ENCODE data around the gene ADAMTS3.

ADAMTS3 gene

DNA sequence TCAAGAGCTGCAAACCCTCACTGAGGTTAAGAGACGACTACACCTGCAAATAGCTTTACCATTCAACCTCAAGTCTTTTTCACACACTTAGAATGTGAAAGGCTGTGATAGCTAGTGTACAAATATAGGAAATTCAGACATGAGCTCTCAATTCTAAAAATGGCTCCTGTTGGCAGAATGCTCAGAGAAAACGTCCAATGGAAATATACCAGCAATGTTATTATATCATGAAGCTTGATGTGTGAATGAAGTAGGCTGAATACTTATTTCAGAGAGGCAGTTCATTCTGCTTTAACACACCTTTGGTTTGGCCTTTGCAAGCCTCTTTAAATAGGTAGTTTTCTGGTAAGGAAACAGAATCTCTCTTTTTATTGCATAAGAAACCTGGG lies 227.6 kb downstream of the ADAMTS3 start:
- DNase-seq (ENCODE audit: low read depth) = no peak

GRCh38 chr4:72340803-72341431 lies 228.1 kb downstream of the ADAMTS3 start:
- DNase-seq (ENCODE audit: low read depth) = peak; percentile 20

DNA sequence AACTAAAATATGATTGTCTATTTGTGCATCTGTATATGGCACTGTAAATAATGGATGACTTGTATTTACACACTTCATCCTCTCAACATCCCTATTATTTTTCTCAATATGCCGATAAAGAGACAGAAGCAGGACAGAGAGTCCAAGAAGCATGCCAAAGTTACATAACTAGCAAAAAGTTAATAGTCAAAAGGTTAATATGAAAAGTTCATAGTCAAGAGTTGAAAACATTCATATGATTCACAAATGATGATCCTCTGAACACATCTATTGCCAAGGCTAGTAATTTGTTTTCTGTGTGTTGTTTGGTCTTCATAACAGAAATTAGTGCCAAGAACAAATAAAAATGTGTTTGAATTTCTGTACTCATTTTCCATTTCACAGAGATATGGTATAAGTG lies 231.0 kb downstream of the ADAMTS3 start:
- DNase-seq (ENCODE audit: low read depth) = no peak

DNA sequence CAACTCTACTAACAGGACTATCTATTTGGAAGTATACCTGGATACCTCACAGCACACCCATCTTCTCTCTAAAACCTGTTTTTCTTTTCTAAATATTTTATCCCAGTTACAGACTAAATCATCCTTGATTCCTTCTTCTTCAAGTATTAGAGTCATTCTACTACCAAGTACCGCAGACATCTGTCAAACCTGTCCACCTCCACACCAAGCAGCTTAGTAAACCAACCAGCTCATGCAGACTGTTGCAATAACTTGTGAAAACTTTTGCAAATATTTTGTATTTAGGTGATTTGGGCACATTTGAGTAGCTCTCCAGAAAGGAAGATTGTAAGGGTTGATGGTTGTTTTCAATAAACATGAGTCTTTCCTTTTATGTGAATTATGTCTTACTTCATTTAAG lies 238.6 kb downstream of the ADAMTS3 start:
- no peak for DNase-seq (ENCODE audit: low read depth)

DNA sequence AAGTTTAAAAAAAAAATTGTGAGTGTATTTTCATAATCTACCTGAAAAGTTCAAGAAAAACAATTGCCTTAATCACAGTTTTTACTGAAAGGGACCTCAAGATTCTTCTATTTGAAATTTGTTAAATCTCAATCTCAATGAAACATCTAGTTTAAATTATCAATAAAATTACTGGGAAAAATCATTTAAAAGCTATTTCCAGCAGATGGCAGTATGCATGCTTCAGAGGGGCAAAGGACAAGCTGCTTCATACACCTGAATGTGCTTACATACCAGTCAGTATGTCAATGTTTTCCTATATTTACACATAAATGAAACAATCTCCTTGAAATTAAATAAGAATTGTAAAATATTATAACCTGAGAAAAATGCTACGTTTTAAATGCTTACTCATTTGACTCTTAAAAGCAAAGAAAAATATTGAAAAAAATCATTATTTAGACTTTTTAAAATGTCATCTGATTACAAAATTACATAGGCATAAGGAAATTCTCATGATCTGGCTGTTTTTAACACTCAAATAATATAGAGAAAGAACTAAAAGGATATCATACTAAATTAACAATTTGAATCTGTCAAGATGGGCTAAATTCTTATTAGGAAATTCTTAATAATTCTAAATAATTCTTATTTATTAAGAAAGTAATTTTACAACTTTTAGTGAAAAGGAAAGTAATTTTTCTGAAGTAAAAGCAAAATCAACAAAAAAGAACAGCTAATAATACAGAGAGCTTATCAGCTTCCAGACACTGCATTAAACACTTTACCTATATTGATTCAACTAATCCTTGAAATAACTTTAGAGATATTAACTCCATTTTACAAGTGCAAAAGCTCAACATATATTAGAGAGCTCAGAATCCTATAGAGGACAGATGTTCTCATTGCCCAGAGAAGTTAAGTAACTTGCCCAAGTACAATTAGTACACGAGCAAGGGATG lies 242.1 kb downstream of the ADAMTS3 start:
- peak; percentile 46 for DNase-seq (ENCODE audit: low read depth)

DNA sequence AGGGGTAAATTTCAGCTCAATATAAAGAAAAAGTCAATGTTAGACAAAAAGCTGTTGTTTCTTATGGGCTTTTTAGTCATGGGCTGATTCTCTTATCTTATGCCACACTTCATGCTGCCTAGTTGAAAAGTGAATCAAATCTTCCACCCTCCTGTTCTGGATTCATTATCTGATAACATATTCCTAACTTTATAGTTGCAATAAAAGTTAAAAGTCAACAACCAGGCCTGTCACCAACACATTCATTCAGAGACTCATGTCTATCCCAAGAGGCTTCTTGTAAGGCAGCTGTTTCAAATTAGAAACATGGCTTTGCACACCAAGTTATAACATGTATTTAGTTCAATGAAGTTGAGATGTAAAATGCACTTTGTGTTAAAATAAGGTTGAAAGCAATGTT lies 243.8 kb downstream of the ADAMTS3 start:
- peak; percentile 32 for DNase-seq (ENCODE audit: low read depth)

DNA sequence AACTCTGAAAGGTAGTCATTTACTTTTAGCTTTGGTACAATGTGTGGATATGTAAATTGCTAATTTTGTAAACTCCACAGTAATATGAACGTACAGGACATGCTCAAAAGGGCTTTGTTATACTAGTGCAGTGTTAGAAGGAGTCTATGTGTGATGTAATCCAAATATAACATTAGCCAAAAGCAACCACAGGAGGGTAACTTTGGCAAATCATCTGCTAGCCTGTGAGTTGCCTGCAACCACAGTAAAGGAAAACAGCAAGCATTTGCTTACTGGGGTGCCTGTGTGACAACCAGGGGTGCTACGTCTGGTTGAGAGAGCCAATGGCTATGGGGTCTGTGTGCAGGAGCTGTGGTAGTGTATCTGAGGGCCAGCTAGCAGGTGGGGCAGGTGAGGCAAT lies 245.8 kb downstream of the ADAMTS3 start:
- no peak for DNase-seq (ENCODE audit: low read depth)

GRCh38 chr4:72320223-72320948 lies 248.6 kb downstream of the ADAMTS3 start:
- DNase-seq (ENCODE audit: low read depth) = peak; percentile 27

- peak; percentile 88 for DNase-seq (ENCODE audit: low read depth)
Measured at GRCh38 chr4:72319601-72320021, 249.4 kb downstream of the ADAMTS3 start.

- DNase-seq (ENCODE audit: low read depth) = peak; percentile 26
Measured at GRCh38 chr4:72318421-72319170, 250.4 kb downstream of the ADAMTS3 start.

DNA sequence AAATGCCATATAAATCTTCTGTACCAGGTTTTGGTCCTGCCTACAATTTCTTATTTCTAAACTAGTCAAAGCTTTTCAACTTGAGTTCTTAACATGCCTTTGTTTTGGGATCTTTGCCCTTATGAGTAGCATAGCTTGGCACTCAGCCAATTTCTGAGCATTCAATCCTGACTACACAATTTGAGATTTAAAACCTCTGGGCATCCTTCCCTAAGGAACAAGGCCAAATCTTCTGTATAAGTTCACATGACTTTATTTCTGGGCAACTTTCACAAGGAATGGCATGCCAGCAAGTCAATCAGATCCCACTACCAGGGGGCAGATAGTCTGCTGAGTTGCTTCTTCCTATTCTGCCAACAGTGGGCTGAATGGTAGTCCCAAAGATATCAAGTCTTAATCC lies 254.2 kb downstream of the ADAMTS3 start:
- peak; percentile 81 for DNase-seq (ENCODE audit: low read depth)

- DNase-seq (ENCODE audit: low read depth) = no peak
Measured at GRCh38 chr4:72313121-72313520, 255.9 kb downstream of the ADAMTS3 start.

GRCh38 chr4:72312032-72312650 lies 256.9 kb downstream of the ADAMTS3 start:
- DNase-seq (ENCODE audit: low read depth) = peak; percentile 94

DNA sequence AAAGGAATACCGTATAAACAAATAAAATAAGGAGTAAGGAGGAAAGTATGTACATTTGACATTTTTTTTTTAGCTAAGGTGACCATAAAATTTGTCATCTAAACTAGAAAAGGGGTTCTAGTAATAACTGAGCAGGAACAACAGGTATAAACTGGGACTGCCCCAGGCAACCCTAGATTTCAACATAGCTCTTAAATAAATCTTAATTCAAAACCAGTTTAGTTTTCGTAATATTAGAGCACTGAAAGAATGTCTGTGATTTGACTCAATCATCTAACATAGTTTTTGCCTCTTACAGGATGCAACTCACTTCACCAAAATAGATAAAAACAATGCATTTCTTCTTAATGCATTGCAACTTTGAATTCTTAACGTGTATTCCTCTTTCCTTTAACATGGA lies 257.7 kb downstream of the ADAMTS3 start:
- DNase-seq (ENCODE audit: low read depth) = no peak

- DNase-seq (ENCODE audit: low read depth) = no peak
Measured at GRCh38 chr4:72305620-72306019, 263.4 kb downstream of the ADAMTS3 start.

DNA sequence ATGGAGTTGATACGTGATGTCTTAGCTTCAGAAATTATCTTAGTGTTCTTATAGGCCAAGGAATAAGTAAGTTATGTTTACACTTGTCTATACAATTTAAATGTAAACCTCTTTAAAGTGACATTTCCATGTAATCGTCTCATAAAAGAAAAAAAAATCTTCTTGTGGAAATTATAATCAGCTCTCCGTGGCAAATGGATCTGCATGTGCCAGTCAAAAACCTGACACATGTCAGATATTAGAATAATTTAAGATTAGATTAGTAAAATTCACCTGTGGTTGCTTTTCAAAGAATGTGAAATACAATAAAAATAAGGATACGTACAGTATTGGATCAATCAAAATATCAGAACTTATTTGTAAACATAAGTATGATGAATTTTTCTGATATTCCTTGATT lies 263.9 kb downstream of the ADAMTS3 start:
- no peak for DNase-seq (ENCODE audit: low read depth)

- peak; percentile 51 for DNase-seq (ENCODE audit: low read depth)
Measured at GRCh38 chr4:72302981-72303704, 265.9 kb downstream of the ADAMTS3 start.

- DNase-seq (ENCODE audit: low read depth) = no peak
Measured at GRCh38 chr4:72301759-72302158, 267.3 kb downstream of the ADAMTS3 start.

DNA sequence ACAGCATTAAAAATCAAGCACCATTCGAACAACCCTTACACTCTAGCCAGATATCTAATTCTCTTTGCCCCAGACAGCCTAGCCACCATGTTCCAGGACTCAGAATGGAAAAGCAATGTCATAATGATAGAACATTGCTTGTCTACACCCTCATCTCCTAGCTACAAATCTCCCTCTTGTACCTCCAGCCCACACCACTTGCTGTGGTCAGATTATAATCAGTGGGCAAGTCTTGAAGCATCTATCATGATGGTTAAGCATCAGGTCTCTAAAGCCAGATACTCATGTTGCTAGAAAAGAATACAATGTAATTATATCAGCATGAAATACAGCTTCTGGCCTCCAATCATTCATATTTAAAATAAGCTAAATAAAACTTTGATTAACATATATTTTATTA lies 268.9 kb downstream of the ADAMTS3 start:
- no peak for DNase-seq (ENCODE audit: low read depth)

DNA sequence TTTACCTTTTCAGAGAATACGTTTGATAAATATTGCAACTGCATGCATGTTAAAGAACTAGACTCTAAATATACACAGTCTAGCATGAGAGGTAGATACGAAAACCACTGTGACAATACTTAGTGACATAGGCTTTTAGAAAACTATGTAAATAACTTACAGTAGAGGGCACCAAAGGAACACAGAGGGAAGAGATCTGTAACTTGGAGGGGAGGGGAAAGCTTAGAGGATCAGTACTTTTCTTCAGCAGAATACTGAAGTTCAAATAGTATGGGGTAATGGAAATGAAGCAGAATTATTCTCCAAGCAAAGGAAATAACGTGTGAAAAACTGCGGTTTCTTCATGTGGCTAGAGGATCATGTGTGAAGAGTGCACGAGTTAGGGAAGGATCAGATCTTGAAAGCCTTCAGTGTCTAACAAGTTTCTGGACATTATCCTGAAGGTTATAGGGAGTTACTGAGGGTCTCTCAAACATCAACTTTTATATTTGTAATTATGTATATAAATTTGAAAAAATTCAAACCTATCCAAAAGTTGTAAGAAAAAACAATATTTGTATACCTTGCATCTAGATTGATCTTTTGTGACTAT lies 273.0 kb downstream of the ADAMTS3 start:
- peak; percentile 65 for DNase-seq (ENCODE audit: low read depth)

Data from EH (cell line).